WTC11 (cell line): Measurements from ENCODE around the gene POU2F3. TPM values are rescaled to one million over a fixed set of nuclear protein-coding genes. Genes with fewer than 3 reads are reported as not detected.

ENCODE experiments used
- ATAC-seq: fragments of 200-7000 bp; cut with Tn5 transposase; 2 replicates; pipeline ENCODE4 v1.10.0; 2021; ENCODE audit warnings: mild to moderate bottlenecking, moderate library complexity
- CTCF ChIA-PET: fragments of 300-600 bp; sonication (Branson Sonifier 250); formaldehyde crosslinking; loops from one replicate; lab custom pipeline; 2021; ENCODE audit warnings: antibody characterized with exemption; lab: Charles Lee
- POLR2A ChIA-PET: fragments of 350-600 bp; sonication (Branson Sonifier 250); formaldehyde crosslinking; loops from one replicate; lab custom pipeline; 2021; ENCODE audit warnings: antibody characterized with exemption; lab: Charles Lee
- DNase-seq: peaks from one replicate; pipeline ENCODE4 v3.0.0; 2021; ENCODE audit warnings: low spot score
- H3K27ac Mint-ChIP-seq: 2 replicates; pipeline ENCODE4 v1.8.0; 2021; ENCODE audit warnings: mixed read lengths
- H3K27me3 Mint-ChIP-seq: 2 replicates; pipeline ENCODE4 v1.8.0; 2021; ENCODE audit warnings: low read depth, mild to moderate bottlenecking, moderate library complexity, mixed read lengths
- H3K36me3 Mint-ChIP-seq: 2 replicates; pipeline ENCODE4 v1.8.0; 2021; ENCODE audit warnings: mixed read lengths
- H3K4me1 Mint-ChIP-seq: 2 replicates; pipeline ENCODE4 v1.8.0; 2022; ENCODE audit warnings: mixed read lengths
- H3K4me3 Mint-ChIP-seq: 2 replicates; pipeline ENCODE4 v1.8.0; 2021; ENCODE audit warnings: mild to moderate bottlenecking, moderate library complexity, mixed read lengths
- H3K9me3 Mint-ChIP-seq: 2 replicates; pipeline ENCODE4 v1.8.0; 2021; ENCODE audit warnings: mixed read lengths
- AR ChIP-seq: fragments of 250-450 bp; sonication (Bioruptor Pico); IDR thresholded peaks from 2 replicates; pipeline ENCODE4 v1.9.0; 2021; ENCODE audit warnings: mild to moderate bottlenecking
- ATF2 ChIP-seq: sonication (generic); formaldehyde crosslinking; IDR thresholded peaks from 2 replicates; pipeline ENCODE4 v1.8.1; 2022; ENCODE audit warnings: low read depth, missing genetic modification reagents, borderline replicate concordance
- ATF3 ChIP-seq: sonication (generic); formaldehyde crosslinking; conservative IDR thresholded peaks from 2 replicates; pipeline ENCODE4 v1.8.1; 2022; ENCODE audit warnings: mild to moderate bottlenecking, missing genetic modification reagents
- CBFB ChIP-seq: sonication (generic); formaldehyde crosslinking; IDR thresholded peaks from 2 replicates; pipeline ENCODE4 v1.8.1; 2022; ENCODE audit warnings: mild to moderate bottlenecking, low read depth, missing genetic modification reagents
- CREB1 ChIP-seq: sonication (generic); formaldehyde crosslinking; IDR thresholded peaks from 2 replicates; pipeline ENCODE4 v1.8.0; 2023; ENCODE audit warnings: mild to moderate bottlenecking, missing genetic modification reagents
- EMX1 ChIP-seq: fragments of 250-450 bp; sonication (Bioruptor Pico); IDR thresholded peaks from 2 replicates; pipeline ENCODE4 v1.8.0; 2021; ENCODE audit warnings: mild to moderate bottlenecking
- ESRRA ChIP-seq: sonication (generic); formaldehyde crosslinking; IDR thresholded peaks from 2 replicates; pipeline ENCODE4 v1.8.1; 2022; ENCODE audit warnings: mild to moderate bottlenecking, missing genetic modification reagents, borderline replicate concordance
- FOXJ3 ChIP-seq: sonication (generic); formaldehyde crosslinking; IDR thresholded peaks from 2 replicates; pipeline ENCODE4 v1.9.0; 2021; ENCODE audit warnings: missing genetic modification reagents, mild to moderate bottlenecking, borderline replicate concordance
- IRF2 ChIP-seq: sonication (generic); formaldehyde crosslinking; IDR thresholded peaks from 2 replicates; pipeline ENCODE4 v1.8.0; 2022; ENCODE audit warnings: low read depth, missing genetic modification reagents, borderline replicate concordance
- MAX ChIP-seq: sonication (generic); formaldehyde crosslinking; IDR thresholded peaks from 2 replicates; pipeline ENCODE4 v1.8.0; 2022; ENCODE audit warnings: mild to moderate bottlenecking, missing genetic modification reagents
- MYBL2 ChIP-seq: sonication (generic); formaldehyde crosslinking; IDR thresholded peaks from 2 replicates; pipeline ENCODE4 v1.8.1; 2023; ENCODE audit warnings: mild to moderate bottlenecking, moderate library complexity, missing genetic modification reagents
- NFE2L1 ChIP-seq: sonication (generic); formaldehyde crosslinking; IDR thresholded peaks from 2 replicates; pipeline ENCODE4 v1.8.1; 2023; ENCODE audit warnings: missing genetic modification reagents
- OVOL2 ChIP-seq: fragments of 250-450 bp; sonication (Bioruptor Pico); IDR thresholded peaks from 2 replicates; pipeline ENCODE4 v1.9.0; 2021; ENCODE audit warnings: mild to moderate bottlenecking, borderline replicate concordance
- PREB ChIP-seq: sonication (generic); formaldehyde crosslinking; IDR thresholded peaks from 2 replicates; pipeline ENCODE4 v1.8.1; 2022; ENCODE audit warnings: mild to moderate bottlenecking, missing genetic modification reagents, moderate library complexity, borderline replicate concordance
- RELA ChIP-seq: sonication (generic); formaldehyde crosslinking; IDR thresholded peaks from 2 replicates; pipeline ENCODE4 v1.8.1; 2022; ENCODE audit warnings: missing genetic modification reagents, mild to moderate bottlenecking, borderline replicate concordance
- SMAD3 ChIP-seq: sonication (generic); formaldehyde crosslinking; IDR thresholded peaks from 2 replicates; pipeline ENCODE4 v1.8.0; 2022; ENCODE audit warnings: missing genetic modification reagents, mild to moderate bottlenecking, borderline replicate concordance
- SOX15 ChIP-seq: fragments of 250-450 bp; sonication (Bioruptor Pico); IDR thresholded peaks from 2 replicates; pipeline ENCODE4 v1.9.0; 2021; ENCODE audit warnings: mild to moderate bottlenecking
- USF1 ChIP-seq: sonication (generic); formaldehyde crosslinking; IDR thresholded peaks from 2 replicates; pipeline ENCODE4 v1.8.0; 2022; ENCODE audit warnings: mild to moderate bottlenecking, missing genetic modification reagents
- ZNF281 ChIP-seq: sonication (generic); formaldehyde crosslinking; IDR thresholded peaks from 2 replicates; pipeline ENCODE4 v1.8.0; 2023; ENCODE audit warnings: mild to moderate bottlenecking, missing genetic modification reagents
- ZNF317 ChIP-seq: sonication (generic); formaldehyde crosslinking; IDR thresholded peaks from 2 replicates; pipeline ENCODE4 v1.8.1; 2023; ENCODE audit warnings: low read depth, mild to moderate bottlenecking, moderate library complexity, missing genetic modification reagents, borderline replicate concordance
- ZSCAN18 ChIP-seq: fragments of 250-450 bp; sonication (Bioruptor Pico); IDR thresholded peaks from 2 replicates; pipeline ENCODE4 v2.1.2; 2022; ENCODE audit warnings: mild to moderate bottlenecking, moderate library complexity
- total RNA-seq: library from RNA; stranded (reverse); gene quantifications from 3 replicates; pipeline ENCODE4 v1.2.3, GENCODE V29; 2021

POU2F3 gene
- total RNA-seq, 1 experiment from 2014 or later = 0.61 TPM

- Mint-ChIP-seq H3K36me3 (no peaks in the 10 kb centered on the region), H3K4me1 (peaks cover 9% of the 10 kb centered on the region), H3K27me3 (peaks cover 16% of the 10 kb centered on the region), H3K9me3 (peaks cover 4% of the 10 kb centered on the region; the same call in 1 of the 2 replicates), H3K27ac (no peak overlapping the region), H3K4me3 (no peak overlapping the region)
- POLR2A ChIA-PET = no interaction called here
- DNase-seq (no peak), ATAC-seq (no peak)
- CTCF ChIA-PET = interaction anchor here (1.0 to 17.0 kb wide), 2 partner anchors 8 to 51 kb away, joined by 11 to 623 read pairs; partner anchors contain the start of gene POU2F3
- TF ChIP-seq SMAD3 (CRISPR knock-in tag) (no peak), RELA (CRISPR knock-in tag) (no peak), ZNF281 (CRISPR knock-in tag) (no peak), ATF3 (no peak), ATF2 (no peak), CBFB (CRISPR knock-in tag) (no peak), CREB1 (CRISPR knock-in tag) (no peak), ESRRA (CRISPR knock-in tag) (no peak), SOX15 (no peak), USF1 (no peak), EMX1 (no peak), ZSCAN18 (CRISPR knock-in tag) (no peak), MAX (CRISPR knock-in tag) (no peak), ZNF317 (CRISPR knock-in tag) (no peak), MYBL2 (no peak), IRF2 (CRISPR knock-in tag) (no peak), OVOL2 (CRISPR knock-in tag) (no peak)
Measured at GRCh38 chr11:120295099-120295498, 55.2 kb downstream of the POU2F3 start.

GRCh38 chr11:120296554-120296953, 56.6 kb downstream of the POU2F3 start:
- CTCF ChIA-PET = interaction anchor here (17.0 kb wide), 1 partner anchor 53 kb away, joined by 623 read pairs; the partner anchor contains the start of gene POU2F3
- Mint-ChIP-seq H3K36me3 (no peaks in the 10 kb centered on the region), H3K4me1 (peaks cover 5% of the 10 kb centered on the region), H3K9me3 (peaks cover 4% of the 10 kb centered on the region; the same call in 1 of the 2 replicates), H3K4me3 (no peak overlapping the region), H3K27me3 (peaks cover 16% of the 10 kb centered on the region), H3K27ac (no peak overlapping the region)
- ATAC-seq = no peak
- TF ChIP-seq SOX15 = no peak
- TF ChIP-seq AR (CRISPR knock-in tag) = no peak
- TF ChIP-seq PREB (CRISPR knock-in tag) = no peak
- TF ChIP-seq NFE2L1 (CRISPR knock-in tag) = no peak
- no peak for TF ChIP-seq FOXJ3 (CRISPR knock-in tag)
- DNase-seq = no peak
- POLR2A ChIA-PET = no interaction called here
